Activated naive CD8-positive, alpha-beta T cell treated with anti-CD3 and anti-CD28 coated beads, Interleukin-2, amount 10 ng/mL, durations not matched to agents 7 days and 5 days (primary cell): ENCODE results near the gene PSG5. TPM values are rescaled to one million over a fixed set of nuclear protein-coding genes. Genes with fewer than 3 reads are reported as not detected.
"Not testable (repeated sequence)": the region's sequence is repeated elsewhere in the genome, so short reads cannot be mapped to it uniquely, and the experiment has no call there.

Experiments
- ATAC-seq: fragments of 150-1000 bp; cut with Tn5 transposase; one replicate; pipeline ENCODE4 v1.10.0; 2021; ENCODE audit warnings: low read depth, moderate library complexity
- POLR2A ChIA-PET: fragments of 350-600 bp; sonication (Branson Sonifier 250); formaldehyde crosslinking; loops from one replicate; lab custom pipeline; 2021; ENCODE audit warnings: antibody characterized with exemption; lab: Charles Lee
- DNase-seq: peaks from one replicate; pipeline ENCODE4 v3.0.0; 2021
- H3K27ac Mint-ChIP-seq: one replicate; pipeline ENCODE4 v1.8.0; 2022; ENCODE audit warnings: mild to moderate bottlenecking, mixed read lengths
- H3K27me3 Mint-ChIP-seq: one replicate; pipeline ENCODE4 v1.8.0; 2022; ENCODE audit warnings: mild to moderate bottlenecking, moderate library complexity, mixed read lengths
- H3K36me3 Mint-ChIP-seq: one replicate; pipeline ENCODE4 v1.8.0; 2021; ENCODE audit warnings: mild to moderate bottlenecking, mixed read lengths
- H3K4me1 Mint-ChIP-seq: one replicate; pipeline ENCODE4 v1.8.0; 2021; ENCODE audit warnings: mixed read lengths
- H3K4me3 Mint-ChIP-seq: one replicate; pipeline ENCODE4 v1.8.0; 2022; ENCODE audit warnings: mild to moderate bottlenecking, moderate library complexity, mixed read lengths
- H3K9me3 Mint-ChIP-seq: one replicate; pipeline ENCODE4 v1.8.0; 2021; ENCODE audit warnings: mixed read lengths
- total RNA-seq, 2 experiments: library from RNA; stranded (reverse); gene quantifications; one replicate each; pipeline ENCODE4 v1.2.3, GENCODE V29; 2021

The PSG5 gene
- not detected for total RNA-seq

GRCh38 chr19:43186311-43186935 lies at the start of gene PSG5:
TSS of gene PSG5 (minus strand) at chr19:43186536. CDS start at chr19:43186405, 131 bp downstream.
- H3K27ac Mint-ChIP-seq, DNase-seq, POLR2A ChIA-PET: not testable (repeated sequence)

GRCh38 chr19:43235686-43236085 lies 49.4 kb upstream of the PSG5 start:
- H3K9me3 Mint-ChIP-seq: peaks cover 16% of the 10 kb centered on the region
- H3K27me3 Mint-ChIP-seq, ATAC-seq, H3K27ac Mint-ChIP-seq, H3K4me1 Mint-ChIP-seq, POLR2A ChIA-PET, H3K36me3 Mint-ChIP-seq, DNase-seq, H3K4me3 Mint-ChIP-seq: not testable (repeated sequence)

More at GRCh38 chr19:43186311-43186935, at the start of gene PSG5:
- H3K4me3 Mint-ChIP-seq, H3K36me3 Mint-ChIP-seq, H3K27me3 Mint-ChIP-seq, H3K9me3 Mint-ChIP-seq, ATAC-seq, H3K4me1 Mint-ChIP-seq: not testable (repeated sequence)

- ATAC-seq: no peak
- H3K27ac Mint-ChIP-seq: no peak overlapping the region
- H3K27me3 Mint-ChIP-seq: no peaks in the 10 kb centered on the region
- H3K36me3 Mint-ChIP-seq: no peaks in the 10 kb centered on the region
- H3K4me1 Mint-ChIP-seq: no peaks in the 10 kb centered on the region
- POLR2A ChIA-PET: no interaction called here
- DNase-seq: no peak
- H3K4me3 Mint-ChIP-seq: no peak overlapping the region
- H3K9me3 Mint-ChIP-seq: peaks cover 28% of the 10 kb centered on the region
These were observed 43.0 kb upstream of the PSG5 start for GRCh38 chr19:43229315-43229714.

GRCh38 chr19:43228730-43229129 lies 42.4 kb upstream of the PSG5 start:
- H3K27me3 Mint-ChIP-seq, DNase-seq, H3K4me1 Mint-ChIP-seq, H3K36me3 Mint-ChIP-seq, H3K27ac Mint-ChIP-seq, ATAC-seq, POLR2A ChIA-PET, H3K4me3 Mint-ChIP-seq: not testable (repeated sequence)
- H3K9me3 Mint-ChIP-seq: peaks cover 25% of the 10 kb centered on the region

GRCh38 chr19:43226986-43227385 lies 40.6 kb upstream of the PSG5 start:
- H3K4me3 Mint-ChIP-seq, DNase-seq, H3K27me3 Mint-ChIP-seq, H3K27ac Mint-ChIP-seq, POLR2A ChIA-PET, H3K4me1 Mint-ChIP-seq, ATAC-seq, H3K36me3 Mint-ChIP-seq: not testable (repeated sequence)
- H3K9me3 Mint-ChIP-seq: peaks cover 25% of the 10 kb centered on the region

- Mint-ChIP-seq H3K4me3 (no peak overlapping the region), H3K36me3 (no peaks in the 10 kb centered on the region), H3K9me3 (peaks cover 23% of the 10 kb centered on the region), H3K27ac (no peak overlapping the region), H3K4me1 (no peaks in the 10 kb centered on the region), H3K27me3 (no peaks in the 10 kb centered on the region)
- no peak for ATAC-seq
- no peak for DNase-seq
- POLR2A ChIA-PET: no interaction called here
These were observed 38.5 kb upstream of the PSG5 start for GRCh38 chr19:43224855-43225253.

- H3K9me3 Mint-ChIP-seq: peaks cover 17% of the 10 kb centered on the region
- H3K4me1 Mint-ChIP-seq, H3K36me3 Mint-ChIP-seq, H3K27ac Mint-ChIP-seq, ATAC-seq, H3K27me3 Mint-ChIP-seq, DNase-seq, POLR2A ChIA-PET, H3K4me3 Mint-ChIP-seq: not testable (repeated sequence)
These were observed 38.0 kb upstream of the PSG5 start for GRCh38 chr19:43224201-43224854.

GRCh38 chr19:43221891-43222290 lies 35.6 kb upstream of the PSG5 start:
- H3K27me3 Mint-ChIP-seq, ATAC-seq, DNase-seq, H3K4me3 Mint-ChIP-seq, H3K4me1 Mint-ChIP-seq, H3K36me3 Mint-ChIP-seq, H3K9me3 Mint-ChIP-seq, POLR2A ChIA-PET, H3K27ac Mint-ChIP-seq: not testable (repeated sequence)

GRCh38 chr19:43219136-43219535 lies 32.8 kb upstream of the PSG5 start:
- DNase-seq, H3K27ac Mint-ChIP-seq, H3K9me3 Mint-ChIP-seq, POLR2A ChIA-PET, H3K27me3 Mint-ChIP-seq, H3K4me3 Mint-ChIP-seq, H3K4me1 Mint-ChIP-seq, ATAC-seq, H3K36me3 Mint-ChIP-seq: not testable (repeated sequence)

- POLR2A ChIA-PET, H3K27me3 Mint-ChIP-seq, H3K4me3 Mint-ChIP-seq, DNase-seq, ATAC-seq, H3K9me3 Mint-ChIP-seq, H3K4me1 Mint-ChIP-seq, H3K36me3 Mint-ChIP-seq, H3K27ac Mint-ChIP-seq: not testable (repeated sequence)
These were observed 29.5 kb upstream of the PSG5 start for GRCh38 chr19:43215881-43216280.

- Mint-ChIP-seq H3K27me3 (peaks cover 4% of the 10 kb centered on the region), H3K9me3 (no peaks in the 10 kb centered on the region), H3K4me1 (no peaks in the 10 kb centered on the region), H3K36me3 (no peaks in the 10 kb centered on the region), H3K27ac (no peak overlapping the region), H3K4me3 (no peak overlapping the region)
- DNase-seq (no peak), ATAC-seq (no peak)
- POLR2A ChIA-PET: no interaction called here
These were observed 21.7 kb upstream of the PSG5 start for GRCh38 chr19:43207991-43208390.

GRCh38 chr19:43207174-43207573 lies 20.8 kb upstream of the PSG5 start:
- H3K4me1 Mint-ChIP-seq, H3K27me3 Mint-ChIP-seq, H3K4me3 Mint-ChIP-seq, ATAC-seq, H3K9me3 Mint-ChIP-seq, POLR2A ChIA-PET, H3K27ac Mint-ChIP-seq, H3K36me3 Mint-ChIP-seq: not testable (repeated sequence)
- DNase-seq: peak; percentile 32

GRCh38 chr19:43205471-43206105 lies 19.3 kb upstream of the PSG5 start, which contains the start of gene PSG4:
TSS of gene PSG4 (minus strand) at chr19:43205638. CDS start at chr19:43205536, 102 bp downstream.
- POLR2A ChIA-PET, H3K27me3 Mint-ChIP-seq, H3K27ac Mint-ChIP-seq, H3K4me3 Mint-ChIP-seq, ATAC-seq, H3K36me3 Mint-ChIP-seq, DNase-seq, H3K4me1 Mint-ChIP-seq, H3K9me3 Mint-ChIP-seq: not testable (repeated sequence)

GRCh38 chr19:43203611-43204010 lies 17.3 kb upstream of the PSG5 start:
- DNase-seq, H3K27me3 Mint-ChIP-seq, POLR2A ChIA-PET, H3K27ac Mint-ChIP-seq, H3K9me3 Mint-ChIP-seq, ATAC-seq, H3K4me1 Mint-ChIP-seq, H3K36me3 Mint-ChIP-seq, H3K4me3 Mint-ChIP-seq: not testable (repeated sequence)
